T-cell (primary cell): ENCODE measurements around the gene CPNE4. TPM values are rescaled to one million over a fixed set of nuclear protein-coding genes. Genes with fewer than 3 reads are reported as not detected.

Experiments used
- ATAC-seq, 4 experiments: fragments of 200-7000 bp in 3 of 4; fragments of 150-1000 bp in 1 of 4; cut with Tn5 transposase; replicated peaks in 1 of 4; 1 replicate in 3 of 4; 2 replicates in 1 of 4; pipeline ENCODE4 v1.10.0; 2021; ENCODE audit warnings: moderate library complexity in 3 of 4, mild to moderate bottlenecking in 2 of 4, moderate number of reproducible peaks in 1 of 4
- CTCF ChIA-PET, 2 donors: fragments of 300-600 bp; sonication (Branson Sonifier 250); formaldehyde crosslinking; loops; one replicate each; lab custom pipeline; 2022; ENCODE audit warnings: antibody characterized with exemption in 2 of 2; lab: Charles Lee
- POLR2A ChIA-PET, 2 donors: fragments of 300-600 bp; sonication (Branson Sonifier 250); formaldehyde crosslinking; loops; one replicate each; lab custom pipeline; 2022; ENCODE audit warnings: antibody characterized with exemption in 2 of 2; lab: Charles Lee
- DNase-seq, 35 experiments: peaks; one replicate each; pipeline versions ENCODE4 v3.0.0 to v3.0.0-alpha.2; 2013 to 2023
- H3K27ac ChIP-seq: one replicate; pipeline ENCODE4 v1.5.1; 2013; ENCODE audit warnings: low read length
- H3K27me3 ChIP-seq, 2 experiments: replicated peaks in 1 of 2; 1 replicate in 1 of 2; 2 replicates in 1 of 2; pipeline versions ENCODE4 v1.6.1 to v1.7.0; 2013; ENCODE audit warnings: low read length in 1 of 2, mixed read lengths in 1 of 2; ENCODE audit not compliant: control insufficient read depth in 2 of 2, insufficient read depth in 2 of 2; ENCODE audit errors: extremely low read depth in 1 of 2
- H3K36me3 ChIP-seq, 2 donors: 1 replicate in 1 of 2; 2 replicates in 1 of 2; pipeline versions ENCODE4 v1.6.1 to v1.7.0; 2013; ENCODE audit warnings: low read length in 1 of 2; ENCODE audit not compliant: control insufficient read depth in 2 of 2, insufficient read depth in 1 of 2; ENCODE audit errors: extremely low read depth in 1 of 2
- H3K4me1 ChIP-seq, 2 experiments: 1 replicate in 1 of 2; 2 replicates in 1 of 2; pipeline versions ENCODE4 v1.6.1 to v1.7.0; 2013; ENCODE audit warnings: low read length in 2 of 2, mixed read lengths in 1 of 2; ENCODE audit not compliant: insufficient read depth in 2 of 2, control insufficient read depth in 1 of 2; ENCODE audit errors: extremely low read depth in 1 of 2
- H3K4me3 ChIP-seq, 2 donors: 1 replicate in 1 of 2; 2 replicates in 1 of 2; pipeline versions ENCODE4 v1.5.1 to v1.7.0; 2013; ENCODE audit warnings: mild to moderate bottlenecking in 2 of 2, low read length in 1 of 2, moderate library complexity in 1 of 2; ENCODE audit not compliant: control insufficient read depth in 1 of 2; ENCODE audit errors: extremely low read depth in 1 of 2
- H3K9me3 ChIP-seq: 2 replicates; pipeline ENCODE4 v1.7.0; 2013
- H3K27ac Mint-ChIP-seq, 2 donors: one replicate each; pipeline ENCODE4 v1.8.0; 2020 to 2021; ENCODE audit warnings: mild to moderate bottlenecking in 2 of 2, mixed read lengths in 2 of 2
- H3K27me3 Mint-ChIP-seq, 2 donors: one replicate each; pipeline ENCODE4 v1.8.0; 2021 to 2022; ENCODE audit warnings: mixed read lengths in 2 of 2
- H3K36me3 Mint-ChIP-seq: one replicate; pipeline ENCODE4 v1.8.0; 2021; ENCODE audit warnings: mixed read lengths
- H3K4me1 Mint-ChIP-seq, 3 donors: one replicate each; pipeline ENCODE4 v1.8.0; 2020 to 2022; ENCODE audit warnings: mixed read lengths in 3 of 3, mild to moderate bottlenecking in 1 of 3
- H3K4me3 Mint-ChIP-seq, 3 donors: one replicate each; pipeline ENCODE4 v1.8.0; 2020 to 2022; ENCODE audit warnings: mild to moderate bottlenecking in 3 of 3, mixed read lengths in 3 of 3, moderate library complexity in 3 of 3
- H3K9me3 Mint-ChIP-seq, 3 donors: one replicate each; pipeline ENCODE4 v1.8.0; 2020 to 2022; ENCODE audit warnings: mixed read lengths in 3 of 3
- WGBS: methylation state at CpG from one replicate; pipeline ENCODE4 v1.1.5; 2013; ENCODE audit warnings: missing lambda C conversion rate; ENCODE audit not compliant: insufficient coverage; 5-methylcytosine and 5-hydroxymethylcytosine counted together
- total RNA-seq, 35 experiments: library from RNA in 6 of 35; stranded (reverse) in 6 of 35; fragments of 120-200 nt in 1 of 35; gene quantifications; one replicate each; pipeline versions ENCODE4 v1.2.1 to v1.2.4 and lab custom pipeline; 2013 to 2026

Gene CPNE4
- total RNA-seq, 5 donors from 2014 or later (not counting 1 experiment from before 2014, with no cell fraction given): not detected

DNA sequence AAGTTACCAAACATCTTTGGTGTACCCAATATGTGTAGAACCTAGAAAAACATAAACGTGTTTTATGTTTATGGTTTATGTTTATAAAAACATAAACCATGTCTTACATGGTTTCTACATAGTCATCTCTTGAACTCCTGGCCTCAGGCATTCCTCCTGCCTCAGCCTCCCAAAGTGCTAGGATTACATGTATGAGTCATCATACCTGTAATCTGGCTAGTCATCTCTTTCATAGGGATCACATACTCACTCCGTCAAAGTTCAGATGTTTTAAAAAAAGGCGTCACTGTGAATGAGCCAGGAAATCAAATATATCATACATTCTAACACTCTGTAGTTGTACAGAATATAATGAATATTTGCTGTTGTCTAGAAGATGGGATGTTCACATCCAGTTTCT lies 178.6 kb downstream of the CPNE4 start:
- DNase-seq (no peak), ATAC-seq (no peak)
- POLR2A ChIA-PET: no interaction called here
- no peak overlapping the region for H3K27ac Mint-ChIP-seq
- no CpG with 5 or more reads among the region's 3 CpGs for WGBS
- peaks cover 0 to 1% (median 0%) of the 10 kb centered on the region in 3 donors for H3K9me3 Mint-ChIP-seq
- H3K27ac ChIP-seq: no peak overlapping the region
- no peak overlapping the region for H3K4me3 Mint-ChIP-seq
- no peaks in the 10 kb centered on the region for H3K4me1 Mint-ChIP-seq
- H3K4me3 ChIP-seq: no peak overlapping the region
- CTCF ChIA-PET: no interaction called here
- H3K9me3 ChIP-seq: no peaks in the 10 kb centered on the region
- no peaks in the 10 kb centered on the region for H3K4me1 ChIP-seq
- H3K27me3 Mint-ChIP-seq: peaks cover 0 to 2% of the 10 kb centered on the region in 2 donors
- no peaks in the 10 kb centered on the region for H3K36me3 ChIP-seq
- H3K36me3 Mint-ChIP-seq: no peaks in the 10 kb centered on the region
- no peaks in the 10 kb centered on the region for H3K27me3 ChIP-seq

DNA sequence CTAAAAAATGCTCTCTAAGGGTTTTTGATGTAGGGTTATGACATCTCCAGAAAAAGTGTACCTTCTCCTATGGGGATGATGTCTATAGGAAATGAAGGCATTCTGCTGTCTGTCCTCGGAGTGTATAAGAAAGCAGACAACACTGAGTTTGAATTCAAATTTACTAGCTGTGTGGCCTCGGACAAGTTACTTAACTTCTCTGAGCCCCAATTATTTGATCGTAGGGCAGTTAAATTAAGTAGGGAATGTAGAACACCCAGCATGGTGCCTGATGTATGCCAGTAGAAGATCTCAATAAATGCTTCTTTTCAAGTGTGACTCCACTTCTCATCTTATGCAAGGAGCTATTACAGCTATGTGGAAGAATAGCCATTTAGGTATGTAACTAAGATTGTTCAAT lies 184.6 kb downstream of the CPNE4 start:
- ATAC-seq (no peak), DNase-seq (no peak)
- H3K36me3 ChIP-seq: no peaks in the 10 kb centered on the region
- no peaks in the 10 kb centered on the region for H3K4me1 ChIP-seq
- ChIA-PET CTCF (no interaction called here), POLR2A (no interaction called here)
- Mint-ChIP-seq H3K27ac (no peak overlapping the region), H3K4me1 (no peaks in the 10 kb centered on the region), H3K9me3 (peaks cover 0 to 1% (median 0%) of the 10 kb centered on the region in 3 donors), H3K27me3 (peaks cover 3% of the 10 kb centered on the region in 2 donors), H3K4me3 (no peak overlapping the region), H3K36me3 (no peaks in the 10 kb centered on the region)
- no peaks in the 10 kb centered on the region for H3K9me3 ChIP-seq
- H3K4me3 ChIP-seq: no peak overlapping the region
- peaks cover 0 to 2% of the 10 kb centered on the region in 2 experiments for H3K27me3 ChIP-seq
- no peak overlapping the region for H3K27ac ChIP-seq
- 90% methylated on average over 2 of the region's 3 CpGs for WGBS

DNA sequence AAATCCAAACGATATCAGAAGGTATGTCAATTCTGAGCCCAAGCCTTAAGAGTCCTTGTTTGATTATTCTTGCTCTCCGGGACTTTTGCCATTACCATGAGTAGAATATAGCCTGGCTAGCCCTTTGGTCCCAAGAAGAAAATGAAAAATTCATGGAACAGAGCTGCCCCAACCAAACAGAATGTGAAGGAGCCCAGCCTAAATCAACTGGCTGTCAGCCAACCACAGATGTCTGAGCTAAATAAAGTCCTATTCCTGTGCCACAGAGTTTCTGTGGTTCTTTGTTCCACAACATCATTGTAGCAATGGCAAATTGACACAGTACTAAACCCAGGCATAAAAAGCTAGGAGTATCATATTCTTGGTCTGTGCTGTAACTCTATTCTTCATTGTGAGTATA lies 185.2 kb downstream of the CPNE4 start:
- H3K4me1 ChIP-seq: no peaks in the 10 kb centered on the region
- no peaks in the 10 kb centered on the region for H3K36me3 Mint-ChIP-seq
- 75% methylated on average over 2 of the region's 2 CpGs for WGBS
- ATAC-seq (no peak), DNase-seq (no peak)
- peaks cover 1 to 3% of the 10 kb centered on the region in 2 donors for H3K27me3 Mint-ChIP-seq
- POLR2A ChIA-PET: no interaction called here
- peaks cover 0 to 2% of the 10 kb centered on the region in 2 experiments for H3K27me3 ChIP-seq
- H3K9me3 Mint-ChIP-seq: peaks cover 0 to 1% (median 0%) of the 10 kb centered on the region in 3 donors
- no peaks in the 10 kb centered on the region for H3K36me3 ChIP-seq
- H3K4me3 Mint-ChIP-seq: no peak overlapping the region
- CTCF ChIA-PET: no interaction called here
- H3K9me3 ChIP-seq: no peaks in the 10 kb centered on the region
- H3K27ac ChIP-seq: no peak overlapping the region
- no peak overlapping the region for H3K4me3 ChIP-seq
- no peak overlapping the region for H3K27ac Mint-ChIP-seq
- H3K4me1 Mint-ChIP-seq: no peaks in the 10 kb centered on the region

DNA sequence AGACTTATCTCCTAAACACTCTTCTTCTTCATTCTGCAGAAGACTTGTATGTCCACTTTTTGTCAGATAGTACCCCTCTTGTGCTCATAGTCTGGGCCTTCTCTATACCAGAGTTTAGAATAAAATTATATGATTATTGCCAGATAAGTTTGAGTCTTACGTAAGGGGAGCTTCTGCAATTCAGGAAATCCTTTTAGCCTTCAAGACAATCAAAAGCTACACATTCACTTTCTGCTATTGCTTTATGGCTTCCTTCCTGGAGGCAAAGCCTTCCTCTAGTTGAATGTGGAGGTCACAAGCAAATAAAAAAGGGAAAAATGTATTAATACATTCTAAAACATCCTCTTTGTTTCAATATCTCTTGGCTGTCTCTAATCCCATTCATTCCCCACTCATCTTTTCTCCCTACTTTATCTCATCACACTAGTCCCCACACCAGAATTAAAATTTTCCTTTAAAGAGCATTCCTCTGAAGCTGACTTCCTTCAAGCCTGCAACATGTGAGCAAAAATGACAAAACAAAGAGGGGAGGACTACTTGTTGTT lies 186.8 kb downstream of the CPNE4 start:
- Histone ChIP-seq H3K36me3 (no peaks in the 10 kb centered on the region), H3K4me1 (no peaks in the 10 kb centered on the region), H3K4me3 (no peak overlapping the region), H3K27me3 (peaks cover 0 to 2% of the 10 kb centered on the region in 2 experiments), H3K27ac (no peak overlapping the region), H3K9me3 (no peaks in the 10 kb centered on the region)
- H3K27me3 Mint-ChIP-seq: peaks cover 1 to 3% of the 10 kb centered on the region in 2 donors
- ATAC-seq: no peak
- no peak overlapping the region for H3K4me3 Mint-ChIP-seq
- H3K27ac Mint-ChIP-seq: no peak overlapping the region
- WGBS: no CpG with 5 or more reads among the region's 1 CpG
- H3K4me1 Mint-ChIP-seq: no peaks in the 10 kb centered on the region
- no peaks in the 10 kb centered on the region for H3K9me3 Mint-ChIP-seq
- no peaks in the 10 kb centered on the region for H3K36me3 Mint-ChIP-seq
- POLR2A ChIA-PET: no interaction called here
- DNase-seq: no peak
- CTCF ChIA-PET: no interaction called here

DNA sequence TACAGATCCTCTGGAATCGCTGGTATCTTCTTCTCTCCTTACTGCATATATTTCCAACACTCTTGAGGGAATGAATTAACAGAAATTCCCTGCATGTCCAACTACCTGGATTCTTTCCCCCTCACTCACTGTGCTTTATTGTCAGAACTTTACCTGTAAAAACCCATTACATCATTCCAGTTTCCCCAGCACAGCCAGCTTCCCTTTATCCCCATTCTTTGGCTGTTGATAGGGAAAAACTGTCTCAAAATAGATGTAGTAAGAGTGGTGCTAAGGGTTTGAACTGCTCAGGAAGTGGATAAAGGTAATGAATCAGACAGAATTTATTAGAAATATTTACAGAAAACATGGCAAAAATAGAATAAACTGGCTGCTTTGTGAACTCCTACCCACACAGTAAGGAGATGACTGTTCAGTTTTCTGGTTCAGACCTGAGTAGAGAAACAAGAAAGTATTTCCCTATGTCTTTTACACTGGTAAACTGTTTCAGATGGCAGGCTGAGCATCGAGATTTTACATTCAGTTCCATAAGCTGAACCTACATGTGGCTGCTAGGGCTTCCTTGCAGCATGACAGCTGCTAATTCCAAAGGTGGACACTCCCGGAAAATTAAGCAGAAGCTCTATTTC lies 188.4 kb downstream of the CPNE4 start:
- no peak overlapping the region for H3K4me3 ChIP-seq
- ChIA-PET POLR2A (no interaction called here), CTCF (no interaction called here)
- H3K27me3 ChIP-seq: peaks cover 0 to 2% of the 10 kb centered on the region in 2 experiments
- ATAC-seq (no peak), DNase-seq (no peak)
- no peaks in the 10 kb centered on the region for H3K9me3 Mint-ChIP-seq
- WGBS: 70% methylated on average over 2 of the region's 3 CpGs
- H3K36me3 Mint-ChIP-seq: no peaks in the 10 kb centered on the region
- no peak overlapping the region for H3K4me3 Mint-ChIP-seq
- H3K27ac ChIP-seq: no peak overlapping the region
- no peaks in the 10 kb centered on the region for H3K9me3 ChIP-seq
- H3K4me1 Mint-ChIP-seq: no peaks in the 10 kb centered on the region
- no peak overlapping the region for H3K27ac Mint-ChIP-seq
- peaks cover 1 to 3% of the 10 kb centered on the region in 2 donors for H3K27me3 Mint-ChIP-seq
- H3K36me3 ChIP-seq: no peaks in the 10 kb centered on the region
- no peaks in the 10 kb centered on the region for H3K4me1 ChIP-seq

DNA sequence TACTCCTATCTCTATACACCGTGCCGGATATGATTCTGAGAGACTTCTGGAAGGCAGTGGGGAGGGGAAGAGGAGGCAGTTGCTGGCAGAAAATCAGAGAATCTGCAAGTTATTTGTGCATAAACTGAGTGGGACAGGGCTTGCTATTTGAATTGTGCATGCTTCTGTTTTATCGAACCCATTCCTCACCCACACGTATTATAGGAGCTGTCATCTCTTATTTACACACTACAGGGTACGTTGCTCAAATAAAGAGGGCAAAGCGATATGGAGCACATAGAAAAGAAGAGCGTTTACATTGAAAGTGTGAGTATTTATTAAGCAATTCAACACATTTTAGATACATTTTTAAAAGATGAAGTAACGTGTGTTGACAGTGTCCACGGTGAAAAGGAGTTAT lies 191.6 kb downstream of the CPNE4 start:
- Mint-ChIP-seq H3K27ac (no peak overlapping the region), H3K36me3 (no peaks in the 10 kb centered on the region), H3K9me3 (no peaks in the 10 kb centered on the region), H3K27me3 (peaks cover 0 to under 1% of the 10 kb centered on the region in 2 donors), H3K4me3 (no peak overlapping the region), H3K4me1 (no peaks in the 10 kb centered on the region)
- WGBS: no CpG with 5 or more reads among the region's 9 CpGs
- CTCF ChIA-PET: no interaction called here
- H3K4me1 ChIP-seq: no peaks in the 10 kb centered on the region
- H3K27me3 ChIP-seq: peaks cover 0 to 2% of the 10 kb centered on the region in 2 experiments
- H3K27ac ChIP-seq: no peak overlapping the region
- POLR2A ChIA-PET: no interaction called here
- H3K9me3 ChIP-seq: no peaks in the 10 kb centered on the region
- no peaks in the 10 kb centered on the region for H3K36me3 ChIP-seq
- no peak for DNase-seq
- no peak overlapping the region for H3K4me3 ChIP-seq
- ATAC-seq: no peak
